ENCODE data around the gene FARP1. TPM values are rescaled to one million over a fixed set of nuclear protein-coding genes. Genes with fewer than 3 reads are reported as not detected.
"Not testable (repeated sequence)": the region's sequence is repeated elsewhere in the genome, so short reads cannot be mapped to it uniquely, and the experiment has no call there.

Gene FARP1
- total RNA-seq, 4 donors from 2014 or later, result 21.2 to 56.5 (median 35.1) TPM

GRCh38 chr13:98364647-98365046 is 221.8 kb downstream of the FARP1 start:
- intact Hi-C loops (cut with DNase I), result no loop called here
- Histone ChIP-seq H3K4me1 (no peaks in the 10 kb centered on the region), H3K9me3 (no peaks in the 10 kb centered on the region), H3K4me3 (no peak overlapping the region), H3K36me3 (peaks cover 0 to 8% (median 2%) of the 10 kb centered on the region in 4 donors), H3K27me3 (no peaks in the 10 kb centered on the region), H3K27ac (replicated peaks in 1 of 4) (no peak overlapping the region)
- no peak for TF ChIP-seq POLR2AphosphoS5 (IDR thresholded peaks at IDR 0.05)
- WGBS, result 93% methylated on average over 2 of the region's 2 CpGs
- no peak for DNase-seq (ENCODE audit: extremely low spot score)

GRCh38 chr13:98365302-98365701 is 222.4 kb downstream of the FARP1 start:
- Histone ChIP-seq H3K36me3 (peaks cover 0 to 8% (median 2%) of the 10 kb centered on the region in 4 donors), H3K27me3 (no peaks in the 10 kb centered on the region), H3K9me3 (no peaks in the 10 kb centered on the region), H3K4me1 (peaks cover 0 to under 1% (median under 1%) of the 10 kb centered on the region in 4 donors), H3K4me3 (no peak overlapping the region), H3K27ac (replicated peaks in 1 of 4) (no peak overlapping the region)
- TF ChIP-seq POLR2A (IDR thresholded peaks at IDR 0.05; ENCODE audit: low read depth) (no peak), CTCF (IDR thresholded peaks at IDR 0.05) (no peak)
- DNase-seq (ENCODE audit: extremely low spot score), result no peak
- intact Hi-C loops (cut with DNase I), result no loop called here
- 91% methylated on average over 3 of the region's 3 CpGs for WGBS

- H3K9me3 ChIP-seq, result no peaks in the 10 kb centered on the region
- H3K27ac ChIP-seq (replicated peaks in 1 of 4), result no peak overlapping the region
- H3K4me1 ChIP-seq, result peaks cover 0 to 8% (median 6%) of the 10 kb centered on the region in 4 donors
- DNase-seq (ENCODE audit: extremely low spot score), result no peak
- TF ChIP-seq CTCF (IDR thresholded peaks at IDR 0.05) (no peak), POLR2AphosphoS5 (IDR thresholded peaks at IDR 0.05) (no peak), POLR2A (IDR thresholded peaks at IDR 0.05; ENCODE audit: low read depth) (no peak), EP300 (IDR thresholded peaks at IDR 0.05) (no peak)
- 85% methylated on average over 2 of the region's 2 CpGs for WGBS
- no peak overlapping the region for H3K4me3 ChIP-seq
- intact Hi-C loops (cut with DNase I), result no loop called here
- no peaks in the 10 kb centered on the region for H3K27me3 ChIP-seq
- H3K36me3 ChIP-seq, result peaks cover 0 to 8% (median 2%) of the 10 kb centered on the region in 4 donors
These were observed 223.1 kb downstream of the FARP1 start for GRCh38 chr13:98366010-98366409.

GRCh38 chr13:98366443-98366842 is 223.5 kb downstream of the FARP1 start:
- no peak for DNase-seq (ENCODE audit: extremely low spot score)
- Histone ChIP-seq H3K27ac (replicated peaks in 1 of 4) (no peak overlapping the region), H3K9me3 (no peaks in the 10 kb centered on the region), H3K4me1 (peaks cover 3 to 12% (median 11%) of the 10 kb centered on the region in 4 donors), H3K4me3 (no peak overlapping the region), H3K36me3 (peaks cover 0 to 8% (median 2%) of the 10 kb centered on the region in 4 donors), H3K27me3 (no peaks in the 10 kb centered on the region)
- intact Hi-C loops (cut with DNase I), result no loop called here
- WGBS, result 94% methylated on average over 7 of the region's 7 CpGs
- TF ChIP-seq EP300 (IDR thresholded peaks at IDR 0.05) (no peak), CTCF (IDR thresholded peaks at IDR 0.05) (no peak), POLR2AphosphoS5 (IDR thresholded peaks at IDR 0.05) (no peak), POLR2A (IDR thresholded peaks at IDR 0.05; ENCODE audit: low read depth) (no peak)

GRCh38 chr13:98366959-98367358 is 224.1 kb downstream of the FARP1 start:
- Histone ChIP-seq H3K27ac (replicated peaks in 1 of 4) (no peak overlapping the region), H3K9me3 (no peaks in the 10 kb centered on the region), H3K4me1 (peaks cover 5 to 15% (median 14%) of the 10 kb centered on the region in 4 donors), H3K4me3 (no peak overlapping the region), H3K36me3 (peaks cover 0 to 8% (median 2%) of the 10 kb centered on the region in 4 donors), H3K27me3 (no peaks in the 10 kb centered on the region)
- WGBS, result 100% methylated on average over 4 of the region's 4 CpGs
- intact Hi-C loops (cut with DNase I), result no loop called here
- no peak for DNase-seq (ENCODE audit: extremely low spot score)
- TF ChIP-seq EP300 (IDR thresholded peaks at IDR 0.05), result no peak

GRCh38 chr13:98368019-98368418 is 225.1 kb downstream of the FARP1 start:
- Histone ChIP-seq H3K27me3 (no peaks in the 10 kb centered on the region), H3K27ac (replicated peaks in 1 of 4) (no peak overlapping the region), H3K4me1 (peaks cover 5 to 15% (median 14%) of the 10 kb centered on the region in 4 donors), H3K4me3 (no peak overlapping the region), H3K9me3 (no peaks in the 10 kb centered on the region), H3K36me3 (peaks cover 0 to 8% (median 2%) of the 10 kb centered on the region in 4 donors)
- DNase-seq (ENCODE audit: extremely low spot score), result no peak
- WGBS, result 81% methylated on average over 2 of the region's 2 CpGs
- TF ChIP-seq CTCF (IDR thresholded peaks at IDR 0.05) (no peak), EP300 (IDR thresholded peaks at IDR 0.05) (no peak), POLR2AphosphoS5 (IDR thresholded peaks at IDR 0.05) (no peak)
- intact Hi-C loops (cut with DNase I), result no loop called here

- not testable (repeated sequence) for DNase-seq (ENCODE audit: extremely low spot score)
These were observed 226.6 kb downstream of the FARP1 start for GRCh38 chr13:98369520-98369919.

More at GRCh38 chr13:98369520-98369919, 226.6 kb downstream of the FARP1 start:
- H3K9me3 ChIP-seq; H3K4me3 ChIP-seq; intact Hi-C loops (cut with DNase I); H3K27ac ChIP-seq (replicated peaks in 1 of 4); H3K27me3 ChIP-seq: not testable (repeated sequence)
- H3K4me1 ChIP-seq, result peaks cover 5 to 15% (median 14%) of the 10 kb centered on the region in 4 donors
- H3K36me3 ChIP-seq, result peaks cover 0 to 12% (median 2%) of the 10 kb centered on the region in 4 donors
- 97% methylated on average over 2 of the region's 2 CpGs for WGBS

Data from esophagus muscularis mucosa (tissue), 4 donors.